GM21390 (cell line): ENCODE measurements around the gene TMPRSS13.
"Not testable (repeated sequence)": the region's sequence is repeated elsewhere in the genome, so short reads cannot be mapped to it uniquely, and the experiment has no call there.

Experiments used
- ATAC-seq: cut with Tn5 transposase; IDR thresholded peaks from one replicate; pipeline ENCODE4 v1.9.1; 2021; ENCODE audit not compliant: unreplicated experiment

TMPRSS13 gene

DNA sequence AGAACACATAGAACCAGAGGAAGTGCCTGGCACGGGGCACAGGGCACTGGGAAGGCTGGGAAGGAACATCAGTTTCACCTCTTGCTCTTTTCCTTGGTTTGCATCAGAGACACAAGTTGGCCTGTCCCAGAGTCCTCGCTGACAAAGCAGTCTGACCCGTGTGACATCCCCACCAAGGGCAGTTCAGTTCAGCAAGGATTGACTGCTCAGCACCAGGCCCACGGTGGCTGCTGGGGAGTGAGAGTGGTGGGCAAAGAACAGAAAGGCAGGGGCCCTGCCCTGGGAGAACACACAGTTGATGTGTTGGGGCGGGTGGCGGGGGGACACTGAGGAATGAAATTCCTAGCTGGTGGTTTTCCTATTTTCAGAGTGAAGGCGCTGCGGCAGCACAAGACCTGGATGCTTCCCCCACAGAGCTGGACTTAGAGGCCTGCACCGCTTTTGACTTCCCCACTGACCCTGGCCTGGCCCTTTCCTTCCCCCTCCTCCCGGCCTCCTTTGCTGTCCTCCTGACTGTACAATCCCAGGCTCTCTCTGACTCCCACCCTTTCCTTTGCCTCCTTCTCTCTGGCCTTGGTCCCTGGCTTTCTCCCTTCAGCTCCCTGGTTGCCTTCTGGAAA lies 2.2 kb upstream of the TMPRSS13 start:
- ATAC-seq = no peak

GRCh38 chr11:117930668-117931330 lies 1.6 kb upstream of the TMPRSS13 start:
- ATAC-seq = no peak

DNA sequence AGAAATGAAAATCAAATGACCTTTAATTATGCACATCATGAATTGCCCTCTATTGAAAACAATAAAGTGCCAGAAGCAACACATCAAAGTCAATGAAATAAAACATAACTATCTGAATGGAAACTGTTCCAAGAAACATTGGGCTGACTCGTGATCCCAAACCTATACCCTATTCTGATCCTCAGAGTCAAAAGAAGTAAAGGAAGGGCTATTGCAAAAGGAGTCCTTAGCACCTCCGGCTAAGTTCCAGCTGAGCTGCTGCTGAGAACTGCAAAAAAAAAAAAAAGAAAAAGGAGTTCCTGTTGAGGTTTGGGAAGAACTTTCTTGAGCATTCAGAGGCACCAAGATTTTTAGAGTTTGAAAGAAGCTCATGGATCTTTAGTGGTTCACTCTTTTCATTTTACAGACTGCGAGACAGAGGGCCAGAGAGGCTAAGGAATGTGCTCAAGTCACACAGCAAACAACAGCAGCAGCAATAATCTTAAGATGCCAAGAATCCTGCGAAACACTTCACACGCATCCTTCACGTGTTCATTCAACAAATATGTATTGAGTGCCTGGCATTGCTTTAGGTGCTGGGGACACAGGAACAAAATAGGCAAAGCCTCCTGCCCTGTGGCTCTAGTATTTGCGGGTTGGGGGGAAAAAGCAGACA lies 841 bp upstream of the TMPRSS13 start:
- ATAC-seq = no peak

DNA sequence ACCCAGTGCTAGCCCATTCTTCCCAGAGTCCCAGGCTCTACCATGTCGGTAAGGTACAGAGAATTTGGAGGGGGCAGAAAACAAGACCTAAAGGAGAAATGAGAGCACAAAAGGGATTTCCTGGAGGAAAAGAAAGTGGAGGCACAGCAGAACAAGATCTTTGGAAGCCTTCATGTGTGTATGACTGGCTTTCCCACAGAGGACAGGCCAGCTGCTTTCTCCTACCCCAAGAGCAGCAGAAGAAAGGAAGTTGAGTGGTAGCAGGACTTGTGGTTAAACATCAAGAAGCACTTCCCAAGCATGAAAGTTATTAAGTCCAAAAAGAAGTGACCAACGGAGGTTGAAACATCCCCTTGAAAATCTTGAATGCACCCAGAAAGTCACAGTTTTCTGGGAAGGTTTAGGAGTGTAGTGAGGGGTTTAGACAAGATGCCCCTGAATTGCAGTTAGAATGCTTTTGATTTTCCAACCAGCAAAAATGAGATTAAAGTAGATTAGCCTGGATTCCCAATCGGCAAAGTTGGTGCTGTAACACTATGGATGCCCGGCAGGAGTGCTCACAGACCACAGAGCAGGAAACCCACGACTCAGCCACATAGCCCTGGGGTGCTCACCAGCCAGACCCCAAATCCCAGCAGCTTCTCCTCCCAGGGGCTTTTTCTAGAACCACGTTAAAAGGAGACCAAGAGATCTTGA lies 608 bp downstream of the TMPRSS13 start:
- ATAC-seq = no peak

DNA sequence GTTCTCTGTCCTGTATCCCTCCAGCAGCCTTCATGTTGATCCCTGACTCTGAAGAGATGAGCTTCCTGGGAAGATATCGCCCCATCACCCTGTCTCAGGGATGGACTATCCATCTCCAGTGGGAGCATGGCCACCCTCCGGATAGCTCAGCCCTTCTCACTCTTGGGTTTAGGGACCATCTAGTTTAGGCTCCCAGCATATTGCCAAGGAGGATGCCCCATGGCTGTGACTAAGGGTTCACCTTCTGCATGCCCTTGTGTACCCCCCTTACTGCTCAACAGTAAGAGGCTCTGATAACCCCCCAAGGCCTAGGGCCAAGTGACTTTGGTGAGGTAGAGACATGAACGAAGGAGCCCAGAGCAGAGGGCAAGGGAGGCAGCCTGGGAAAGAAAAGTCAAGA lies 1.3 kb downstream of the TMPRSS13 start:
- no peak for ATAC-seq

DNA sequence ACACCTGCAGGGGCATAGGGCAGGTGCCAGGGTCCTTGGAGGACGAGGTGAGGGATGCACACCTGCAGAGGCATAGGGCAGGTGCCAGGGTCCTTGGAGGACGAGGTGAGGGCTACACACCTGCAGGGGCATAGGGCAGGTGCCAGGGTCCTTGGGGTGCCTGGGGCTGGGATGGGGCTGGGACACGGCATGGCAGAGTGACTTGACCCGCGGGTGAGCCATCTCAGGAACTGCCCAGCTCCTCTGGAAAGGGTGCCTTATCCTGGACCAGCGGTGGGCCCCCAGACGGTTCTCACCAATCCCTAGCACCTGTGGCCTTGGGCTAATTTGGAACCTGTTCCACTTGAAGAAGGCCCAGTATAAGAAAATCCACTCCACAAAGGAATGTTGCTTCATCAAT lies 3.0 kb downstream of the TMPRSS13 start:
- ATAC-seq = not testable (repeated sequence)

- no peak for ATAC-seq
These were observed 3.8 kb downstream of the TMPRSS13 start for GRCh38 chr11:117925198-117925925.

GRCh38 chr11:117924631-117925170 lies 4.5 kb downstream of the TMPRSS13 start:
- no peak for ATAC-seq

DNA sequence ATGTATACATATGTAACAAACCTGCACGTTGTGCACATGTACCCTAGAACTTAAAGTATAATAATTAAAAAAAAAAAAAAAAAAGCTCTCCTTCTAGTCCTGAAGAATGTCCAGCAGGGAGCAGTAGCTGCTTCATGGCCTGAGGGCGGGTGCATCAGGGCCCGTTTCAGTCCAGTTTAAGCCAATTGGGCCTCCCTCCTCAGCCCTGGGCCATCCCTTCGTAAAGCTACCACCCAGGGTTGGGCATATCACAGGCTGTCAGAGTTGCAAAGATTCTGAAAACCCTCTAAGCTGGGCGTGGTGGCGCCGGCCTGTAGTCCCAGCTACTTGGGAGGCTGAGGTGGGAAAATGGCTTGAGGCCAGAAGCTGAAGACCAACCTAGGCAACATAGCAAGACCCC lies 5.4 kb downstream of the TMPRSS13 start:
- ATAC-seq = no peak

DNA sequence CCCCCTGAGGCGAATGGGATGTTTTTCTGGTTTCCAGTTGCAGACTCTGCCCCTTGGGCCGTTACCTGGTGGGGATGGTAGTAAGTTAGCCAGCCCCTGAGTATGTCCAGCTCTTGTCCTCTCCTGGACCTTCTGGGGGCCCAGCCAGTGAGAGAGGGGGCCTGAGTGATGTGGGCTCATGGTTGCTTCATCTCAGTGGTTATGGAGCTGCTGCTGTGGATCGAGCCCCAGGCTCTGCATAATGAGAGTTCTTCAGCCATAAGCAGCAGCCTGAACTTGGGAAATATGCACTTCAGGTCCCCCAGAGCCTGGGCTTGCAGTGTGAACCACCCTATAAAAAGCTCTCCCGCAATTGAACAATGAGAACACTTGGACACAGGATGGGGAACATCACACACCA lies 5.9 kb downstream of the TMPRSS13 start:
- no peak for ATAC-seq

DNA sequence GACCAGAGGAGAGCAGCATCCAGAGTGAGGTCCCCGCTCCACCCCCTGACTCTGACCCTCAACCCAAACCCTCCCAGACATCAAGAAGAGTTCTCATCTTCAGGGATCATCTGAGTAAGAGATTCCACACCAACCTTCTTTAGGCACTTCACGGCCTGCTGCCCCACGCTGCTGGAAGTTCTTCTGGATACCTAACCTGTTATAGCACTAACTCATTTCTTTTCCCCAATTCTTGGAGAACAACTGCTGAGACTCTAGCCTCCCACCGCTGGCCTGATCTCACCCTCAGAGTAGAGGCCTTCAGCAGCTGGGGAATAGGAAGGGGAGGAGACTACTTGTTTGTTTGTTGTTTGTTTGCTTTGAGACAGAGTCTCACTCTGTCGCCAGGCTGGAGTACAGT lies 7.3 kb downstream of the TMPRSS13 start:
- no peak for ATAC-seq

GRCh38 chr11:117921456-117921855 lies 7.7 kb downstream of the TMPRSS13 start:
- ATAC-seq = no peak

DNA sequence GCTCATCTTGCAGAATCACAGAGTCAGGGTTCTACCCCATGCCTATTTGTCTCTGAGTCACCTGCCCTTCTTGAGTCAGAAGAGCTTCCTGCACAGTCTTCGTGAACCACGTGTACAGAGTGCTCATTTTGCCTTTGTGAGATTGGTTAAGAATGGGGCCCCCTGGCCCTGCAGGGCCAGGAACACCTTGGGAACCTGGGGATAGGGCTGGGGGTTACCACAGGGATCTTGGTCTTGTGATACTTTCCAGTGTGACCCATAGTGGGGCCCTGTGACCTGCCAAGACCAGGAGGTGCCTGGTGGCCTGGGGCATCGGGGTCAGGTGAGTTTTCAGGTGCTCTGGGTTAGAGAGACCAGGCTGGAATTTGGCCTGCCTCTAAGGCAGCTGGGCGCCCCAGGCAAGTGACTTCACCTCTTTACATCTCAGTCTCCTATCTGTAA lies 9.4 kb downstream of the TMPRSS13 start:
- ATAC-seq = no peak

- ATAC-seq = no peak
These were observed 9.9 kb downstream of the TMPRSS13 start for GRCh38 chr11:117919341-117919740.

DNA sequence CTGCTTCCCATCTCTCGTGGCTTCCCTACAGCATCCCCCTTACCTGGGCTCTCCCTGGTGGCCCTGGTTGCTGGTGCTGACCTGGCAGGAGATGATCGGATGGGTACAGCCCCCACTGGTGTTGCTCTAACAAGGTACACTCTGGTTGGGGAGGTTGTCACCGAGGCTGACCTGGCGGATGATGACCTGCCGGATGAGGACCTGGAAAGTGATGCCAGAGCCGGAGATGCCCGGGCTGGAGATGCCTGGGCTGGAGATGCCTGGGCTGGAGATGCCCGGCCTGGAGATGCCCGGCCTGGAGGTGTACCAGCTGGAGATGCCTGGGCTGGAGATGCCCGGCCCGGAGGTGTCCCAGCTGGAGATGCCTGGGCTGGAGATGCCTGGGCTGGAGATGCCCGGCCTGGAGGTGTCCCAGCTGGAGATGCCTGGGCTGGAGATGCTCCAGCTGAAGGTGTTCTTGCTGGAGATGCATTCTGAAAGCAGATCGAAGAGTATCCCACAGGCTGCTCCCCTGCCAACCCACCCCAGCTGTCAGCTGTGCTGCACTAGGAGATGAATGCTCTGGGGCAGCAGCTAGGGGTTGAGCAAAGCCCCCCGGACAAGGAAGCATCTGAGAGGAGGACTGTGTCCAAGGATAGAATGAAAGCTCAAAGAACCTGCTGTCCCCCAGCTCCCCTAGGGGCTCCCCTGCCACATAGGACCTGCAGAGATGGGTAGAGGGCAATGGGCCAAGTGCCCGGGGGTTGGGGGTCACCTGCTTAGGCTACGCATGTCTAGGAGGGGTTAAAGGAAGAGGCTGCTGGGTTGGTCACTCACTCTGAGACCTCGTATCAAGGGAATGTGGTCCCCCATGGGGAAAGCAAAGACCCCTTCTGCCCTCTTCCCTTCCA lies 10.6 kb downstream of the TMPRSS13 start:
- no peak for ATAC-seq

DNA sequence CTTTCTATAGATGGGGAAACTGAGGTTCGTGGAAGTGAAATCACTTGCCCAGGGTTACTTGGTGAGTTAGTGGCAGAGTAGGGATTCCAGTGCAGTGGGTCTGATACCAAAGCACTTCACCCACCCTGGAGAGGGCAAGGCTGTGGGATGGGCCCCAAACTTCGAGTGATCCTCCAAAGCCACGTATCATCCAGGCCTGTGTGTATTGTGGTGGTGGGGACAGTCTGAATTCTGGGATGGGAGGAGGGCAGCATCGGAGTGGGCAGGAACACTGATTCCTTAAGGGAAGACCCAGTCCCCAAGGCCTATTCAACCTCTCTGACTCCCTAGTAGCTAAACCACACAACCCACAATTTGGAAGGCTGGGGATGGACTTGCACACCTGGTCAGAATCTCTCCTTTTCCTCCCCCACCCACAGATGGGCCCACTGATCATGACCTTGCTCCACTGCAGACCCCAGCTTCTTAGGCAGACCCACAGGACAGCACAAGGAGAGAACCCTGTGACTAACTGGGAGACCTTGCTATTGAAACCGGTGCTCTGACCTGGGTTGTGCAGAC lies 11.5 kb downstream of the TMPRSS13 start:
- no peak for ATAC-seq

GRCh38 chr11:117916956-117917355 lies 12.2 kb downstream of the TMPRSS13 start:
- ATAC-seq = no peak

GRCh38 chr11:117915672-117916235 lies 13.4 kb downstream of the TMPRSS13 start:
- ATAC-seq = no peak

DNA sequence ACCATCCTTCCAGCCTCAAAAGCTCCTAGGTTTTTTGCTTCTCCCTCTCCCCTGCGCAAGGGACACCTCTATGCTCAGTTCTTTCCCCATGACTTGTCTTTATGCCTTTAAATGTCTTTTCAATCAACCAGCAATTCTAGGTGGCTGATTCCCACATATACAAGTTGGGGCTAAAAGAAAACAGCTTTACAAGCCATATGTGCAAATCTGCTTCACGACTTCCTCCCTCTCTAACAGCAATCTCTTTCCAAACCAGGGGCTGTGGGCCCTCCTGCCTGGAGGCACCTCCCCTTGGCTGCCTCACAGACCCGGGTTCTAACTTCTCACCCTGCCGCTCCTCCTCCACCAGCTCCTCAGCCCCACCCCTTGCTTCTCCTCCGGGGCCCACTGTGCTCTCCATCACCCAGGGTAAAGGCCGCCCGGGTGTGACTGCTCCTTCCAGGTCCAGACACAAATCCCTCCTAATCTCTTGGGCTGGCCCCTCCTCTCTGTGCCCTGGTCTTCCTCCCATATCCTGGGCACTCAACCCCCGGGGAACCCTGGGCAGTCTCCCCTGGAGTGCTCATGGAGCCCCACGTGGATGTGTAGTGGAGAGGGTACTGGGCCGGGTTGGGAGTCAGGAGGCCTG lies 14.1 kb downstream of the TMPRSS13 start:
- ATAC-seq = no peak
